ENCODE results near the gene LINC00305.

LINC00305 gene

GRCh38 chr18:64118406-64118805 lies 30.5 kb downstream of the LINC00305 start:
- no peak overlapping the region for H3K4me3 ChIP-seq (ENCODE audit: low read depth, low read length)
- TF ChIP-seq CTCF (IDR thresholded peaks at IDR 0.05; ENCODE audit: control insufficient read depth, extremely low read depth, insufficient read depth), result no peak
- no peak for DNase-seq (ENCODE audit: low read depth)

- TF ChIP-seq CTCF (IDR thresholded peaks at IDR 0.05; ENCODE audit: control insufficient read depth, extremely low read depth, insufficient read depth), result no peak
- no peak overlapping the region for H3K4me3 ChIP-seq (ENCODE audit: low read depth, low read length)
- no peak for DNase-seq (ENCODE audit: low read depth)
These were observed 32.2 kb downstream of the LINC00305 start for GRCh38 chr18:64116571-64117175.

- TF ChIP-seq CTCF (IDR thresholded peaks at IDR 0.05; ENCODE audit: control insufficient read depth, extremely low read depth, insufficient read depth), result no peak
These were observed 33.0 kb downstream of the LINC00305 start for GRCh38 chr18:64115881-64116280.

GRCh38 chr18:64111950-64112349 lies 36.9 kb downstream of the LINC00305 start:
- no peak for TF ChIP-seq CTCF (IDR thresholded peaks at IDR 0.05; ENCODE audit: control insufficient read depth, extremely low read depth, insufficient read depth)
- H3K4me3 ChIP-seq (ENCODE audit: low read depth, low read length), result no peak overlapping the region
- DNase-seq (ENCODE audit: low read depth), result no peak

More at GRCh38 chr18:64115881-64116280, 33.0 kb downstream of the LINC00305 start:
- H3K4me3 ChIP-seq (ENCODE audit: low read depth, low read length), result no peak overlapping the region
- no peak for DNase-seq (ENCODE audit: low read depth)

- TF ChIP-seq CTCF (IDR thresholded peaks at IDR 0.05; ENCODE audit: control insufficient read depth, extremely low read depth, insufficient read depth), result no peak
- no peak for DNase-seq (ENCODE audit: low read depth)
- H3K4me3 ChIP-seq (ENCODE audit: low read depth, low read length), result no peak overlapping the region
These were observed 38.0 kb downstream of the LINC00305 start for GRCh38 chr18:64110692-64111480.

GRCh38 chr18:64103986-64104385 lies 44.9 kb downstream of the LINC00305 start:
- TF ChIP-seq CTCF (IDR thresholded peaks at IDR 0.05; ENCODE audit: control insufficient read depth, extremely low read depth, insufficient read depth), result peak; percentile 58
- no peak for DNase-seq (ENCODE audit: low read depth)
- H3K4me3 ChIP-seq (ENCODE audit: low read depth, low read length), result no peak overlapping the region

Measured in LNCaP clone FGC (cell line).